TTC549 (cell line): ENCODE results near the gene ABCG8.

Experiments
- FAIRE-seq: peaks from 2 replicates; lab custom pipeline; 2012; peaks lifted over from hg19 to GRCh38; lab: Jason Lieb, UNC

Gene ABCG8

DNA sequence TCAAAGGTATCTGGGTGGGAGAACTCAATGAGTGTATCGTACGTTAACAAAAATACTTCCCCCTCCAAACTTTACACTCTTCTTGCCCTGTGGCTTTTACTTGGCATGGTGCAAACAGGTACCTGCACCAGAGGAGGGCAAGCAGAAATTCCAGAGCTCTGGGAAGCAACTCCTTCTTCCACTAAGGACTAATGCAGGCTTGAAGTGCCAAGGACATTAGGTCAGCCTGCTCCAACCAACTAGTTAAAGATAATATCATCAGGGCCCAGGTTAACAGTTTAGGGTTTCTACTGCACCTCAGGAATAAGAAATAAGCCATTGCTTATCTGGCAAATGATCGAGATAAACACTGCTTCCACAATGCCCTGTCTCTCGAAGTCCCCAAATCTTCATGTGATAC, 86.7 kb downstream of the ABCG8 start:
- no peak for FAIRE-seq

GRCh38 chr2:43927442-43927841, 88.7 kb downstream of the ABCG8 start:
- no peak for FAIRE-seq

GRCh38 chr2:43931293-43931692, 92.5 kb downstream of the ABCG8 start:
- no peak for FAIRE-seq
